K562 (cell line): ENCODE results near the gene CPSF4L. TPM values are rescaled to one million over a fixed set of nuclear protein-coding genes. Genes with fewer than 3 reads are reported as not detected.

Experiments used
- CBFB ChIP-seq: sonication (generic); formaldehyde crosslinking; IDR thresholded peaks from 2 replicates; pipeline ENCODE4 v1.4.0; 2020; ENCODE audit warnings: mild to moderate bottlenecking, missing genetic modification reagents
- CHD2 ChIP-seq: IDR thresholded peaks from 2 replicates; pipeline ENCODE4 v1.6.1; 2011; ENCODE audit warnings: low read depth, low read length
- FOSL1 ChIP-seq: fragments of 200-800 bp; sonication (Bioruptor generic); conservative IDR thresholded peaks from 2 replicates; pipeline ENCODE4 v1.6.1; 2016; ENCODE audit warnings: missing genetic modification characterization, missing compliant biosample characterization
- FUS ChIP-seq: fragments of 200-400 bp; formaldehyde crosslinking; optimal IDR thresholded peaks from 2 replicates; pipeline ENCODE3; 2017; ENCODE audit warnings: low read depth, low read length
- GATAD2B ChIP-seq: fragments of 450-650 bp; IDR thresholded peaks from 2 replicates; pipeline ENCODE4 v1.6.1; 2017; ENCODE audit warnings: mild to moderate bottlenecking, borderline replicate concordance
- KLF10 ChIP-seq: fragments of 250-450 bp; sonication (Bioruptor Pico); IDR thresholded peaks from 2 replicates; pipeline ENCODE4 v1.6.1; 2021; ENCODE audit warnings: matching md5 sums
- RBM15 ChIP-seq: fragments of 200-400 bp; formaldehyde crosslinking; IDR thresholded peaks from 2 replicates; pipeline ENCODE4 v1.6.1; 2018; ENCODE audit warnings: mild to moderate bottlenecking, low read length, moderate library complexity; ENCODE audit not compliant: insufficient read depth
- SOX6 ChIP-seq: fragments of 450-650 bp; IDR thresholded peaks from 2 replicates; pipeline ENCODE4 v1.6.1; 2014; ENCODE audit warnings: mild to moderate bottlenecking
- SP1 ChIP-seq: sonication (generic); formaldehyde crosslinking; IDR thresholded peaks from 2 replicates; pipeline ENCODE4 v1.8.1; 2022; ENCODE audit warnings: mild to moderate bottlenecking, missing genetic modification reagents
- SP2 ChIP-seq: IDR thresholded peaks from 2 replicates; pipeline ENCODE4 v1.6.1; 2011; ENCODE audit warnings: mild to moderate bottlenecking, low read depth, low read length, moderate library complexity; ENCODE audit not compliant: poor library complexity, severe bottlenecking; ENCODE audit errors: extremely low read depth
- SRSF7 ChIP-seq: fragments of 200-400 bp; formaldehyde crosslinking; optimal IDR thresholded peaks from 2 replicates; pipeline ENCODE3; 2017; ENCODE audit warnings: mild to moderate bottlenecking, low read depth, low read length
- TEAD2 ChIP-seq: fragments of 450-650 bp; IDR thresholded peaks from 2 replicates; pipeline ENCODE4 v1.6.1; 2016; ENCODE audit warnings: missing genetic modification characterization, control low read depth, missing compliant biosample characterization
- TOE1 ChIP-seq, 2 experiments: fragments of 450-650 bp in 1 of 2; sonication (generic) in 1 of 2; formaldehyde crosslinking in 1 of 2; IDR thresholded peaks; 2 replicates each; pipeline versions ENCODE4 v1.7.1 to v1.8.0; 2016 to 2022; ENCODE audit warnings: borderline replicate concordance in 2 of 2, mild to moderate bottlenecking in 2 of 2, antibody characterized with exemption in 1 of 2, inconsistent platforms in 1 of 2, low read depth in 1 of 2, missing genetic modification reagents in 1 of 2, moderate library complexity in 1 of 2
- TRIM28 ChIP-seq: fragments of 450-650 bp; IDR thresholded peaks from 2 replicates; pipeline ENCODE4 v1.6.1; 2017
- ZEB2 ChIP-seq: fragments of 450-650 bp; IDR thresholded peaks from 2 replicates; pipeline ENCODE4 v1.6.1; 2016
- ZNF165 ChIP-seq: fragments of 250-450 bp; sonication (Bioruptor Pico); IDR thresholded peaks from 2 replicates; pipeline ENCODE4 v1.4.0; 2020; ENCODE audit warnings: borderline replicate concordance
- ZNF324 ChIP-seq: fragments of 250-450 bp; sonication (Bioruptor Pico); IDR thresholded peaks from 2 replicates; pipeline ENCODE4 v1.4.0; 2020; ENCODE audit warnings: mild to moderate bottlenecking
- ZNF830 ChIP-seq: fragments of 250-450 bp; sonication (Bioruptor Pico); IDR thresholded peaks from 2 replicates; pipeline ENCODE4 v1.5.0; 2021; ENCODE audit warnings: mild to moderate bottlenecking
- ZSCAN29 ChIP-seq: fragments of 450-650 bp; IDR thresholded peaks from 2 replicates; pipeline ENCODE4 v1.6.1; 2017
- polyA plus RNA-seq, 8 experiments: library from polyadenylated mRNA; depleted of rRNA in 4 of 8; stranded (reverse) in 5 of 8; unstranded in 3 of 8; fragments of >200 nt; fragmentation: Nextera tagmentation in 2 of 8; fragmentation: Illumina TruSeq in 1 of 8; extraction: Ambion mirVana in 2 of 8; extraction: Trizol in 1 of 8; gene quantifications; 2 replicates each; pipeline versions ENCODE4 v1.2.1 to v1.2.3, GENCODE V29; 2011 to 2014; ENCODE audit warnings: inconsistent platforms in 1 of 8, missing spikeins in 1 of 8
- total RNA-seq, 7 experiments: library from RNA; depleted of rRNA in 6 of 7; stranded (reverse); fragments of >200 nt in 6 of 7; fragmentation: Illumina TruSeq in 2 of 7; extraction: Trizol in 2 of 7; gene quantifications; 2 replicates each; pipeline versions ENCODE4 v1.2.1 to v1.2.3, GENCODE V29; 2011 to 2021; ENCODE audit warnings: low replicate concordance in 1 of 7
- TF ChIP-seq, protein P1 (sequence below): fragments of 200-800 bp; sonication (Bioruptor generic); IDR thresholded peaks from 2 replicates; pipeline ENCODE4 v1.6.1; 2016; ENCODE audit warnings: missing genetic modification characterization, missing compliant biosample characterization
- TF ChIP-seq, protein P2 (sequence below): fragments of 450-650 bp; IDR thresholded peaks from 2 replicates; pipeline ENCODE4 v1.6.1; 2017; ENCODE audit warnings: antibody characterized with exemption
- TF ChIP-seq, protein P3 (sequence below): fragments of 450-650 bp; formaldehyde crosslinking; IDR thresholded peaks from 2 replicates; pipeline ENCODE4 v1.4.0; 2020; ENCODE audit warnings: mild to moderate bottlenecking, moderate library complexity

CPSF4L gene
- total and polyA plus RNA-seq, 9 of the 15 experiments (the other 6 are each of a cell fraction or from before 2014, with no cell fraction given), result not detected

DNA sequence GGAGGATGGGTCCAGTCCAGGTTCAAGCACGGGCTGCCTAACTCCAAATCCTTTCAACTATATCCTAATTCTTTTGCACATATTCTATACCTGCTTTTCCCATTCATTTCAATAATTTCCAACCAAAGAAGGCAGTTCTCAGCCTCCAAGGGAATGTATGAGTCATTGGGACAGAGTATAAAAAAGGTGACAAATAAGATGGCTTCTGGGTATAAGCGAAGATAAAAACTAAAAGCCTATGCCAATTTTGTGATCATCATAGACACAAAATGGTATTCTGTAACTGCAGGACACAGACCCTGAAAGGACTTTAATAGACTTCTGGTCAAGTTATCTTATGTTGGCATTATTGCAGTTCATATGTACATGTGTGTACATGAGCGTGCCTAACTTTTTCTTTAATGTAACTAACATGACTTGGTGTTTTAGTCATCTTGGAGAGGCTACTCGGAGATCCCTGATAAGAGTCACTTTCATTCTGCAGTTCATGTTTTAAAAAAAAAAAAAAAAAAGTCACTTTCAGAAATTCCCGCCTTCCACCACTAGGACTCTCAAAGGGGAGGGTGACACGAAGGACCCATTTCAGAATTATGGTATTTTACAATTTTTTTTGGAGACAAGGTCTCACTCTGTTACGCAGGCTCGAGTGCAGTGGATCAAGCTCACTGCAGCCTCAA is 51.5 kb downstream of the CPSF4L start (continued):
- TF ChIP-seq FUS (no peak), TOE1 (IDR thresholded peaks at IDR 0.05; ENCODE audit: borderline replicate concordance) (no peak), TOE1 (CRISPR knock-in tag; IDR thresholded peaks at IDR 0.05; ENCODE audit: borderline replicate concordance, low read depth) (no peak), CBFB (CRISPR knock-in tag) (no peak), ZNF830 (CRISPR knock-in tag) (no peak), ZEB2 (no peak), FOSL1 (tag) (peak; percentile 89), SP1 (CRISPR knock-in tag) (no peak), SRSF7 (no peak), RBM15 (no peak), TRIM28 (no peak), SP2 (no peak), ZSCAN29 (no peak), CHD2 (no peak), KLF10 (CRISPR knock-in tag) (no peak), ZNF324 (CRISPR knock-in tag) (no peak), GATAD2B (no peak), SOX6 (0 out of 2 replicates have a peak, but pooled peaks have one; percentile 13), ZNF165 (no peak), TEAD2 (no peak)
- TF ChIP-seq, protein P1, sequence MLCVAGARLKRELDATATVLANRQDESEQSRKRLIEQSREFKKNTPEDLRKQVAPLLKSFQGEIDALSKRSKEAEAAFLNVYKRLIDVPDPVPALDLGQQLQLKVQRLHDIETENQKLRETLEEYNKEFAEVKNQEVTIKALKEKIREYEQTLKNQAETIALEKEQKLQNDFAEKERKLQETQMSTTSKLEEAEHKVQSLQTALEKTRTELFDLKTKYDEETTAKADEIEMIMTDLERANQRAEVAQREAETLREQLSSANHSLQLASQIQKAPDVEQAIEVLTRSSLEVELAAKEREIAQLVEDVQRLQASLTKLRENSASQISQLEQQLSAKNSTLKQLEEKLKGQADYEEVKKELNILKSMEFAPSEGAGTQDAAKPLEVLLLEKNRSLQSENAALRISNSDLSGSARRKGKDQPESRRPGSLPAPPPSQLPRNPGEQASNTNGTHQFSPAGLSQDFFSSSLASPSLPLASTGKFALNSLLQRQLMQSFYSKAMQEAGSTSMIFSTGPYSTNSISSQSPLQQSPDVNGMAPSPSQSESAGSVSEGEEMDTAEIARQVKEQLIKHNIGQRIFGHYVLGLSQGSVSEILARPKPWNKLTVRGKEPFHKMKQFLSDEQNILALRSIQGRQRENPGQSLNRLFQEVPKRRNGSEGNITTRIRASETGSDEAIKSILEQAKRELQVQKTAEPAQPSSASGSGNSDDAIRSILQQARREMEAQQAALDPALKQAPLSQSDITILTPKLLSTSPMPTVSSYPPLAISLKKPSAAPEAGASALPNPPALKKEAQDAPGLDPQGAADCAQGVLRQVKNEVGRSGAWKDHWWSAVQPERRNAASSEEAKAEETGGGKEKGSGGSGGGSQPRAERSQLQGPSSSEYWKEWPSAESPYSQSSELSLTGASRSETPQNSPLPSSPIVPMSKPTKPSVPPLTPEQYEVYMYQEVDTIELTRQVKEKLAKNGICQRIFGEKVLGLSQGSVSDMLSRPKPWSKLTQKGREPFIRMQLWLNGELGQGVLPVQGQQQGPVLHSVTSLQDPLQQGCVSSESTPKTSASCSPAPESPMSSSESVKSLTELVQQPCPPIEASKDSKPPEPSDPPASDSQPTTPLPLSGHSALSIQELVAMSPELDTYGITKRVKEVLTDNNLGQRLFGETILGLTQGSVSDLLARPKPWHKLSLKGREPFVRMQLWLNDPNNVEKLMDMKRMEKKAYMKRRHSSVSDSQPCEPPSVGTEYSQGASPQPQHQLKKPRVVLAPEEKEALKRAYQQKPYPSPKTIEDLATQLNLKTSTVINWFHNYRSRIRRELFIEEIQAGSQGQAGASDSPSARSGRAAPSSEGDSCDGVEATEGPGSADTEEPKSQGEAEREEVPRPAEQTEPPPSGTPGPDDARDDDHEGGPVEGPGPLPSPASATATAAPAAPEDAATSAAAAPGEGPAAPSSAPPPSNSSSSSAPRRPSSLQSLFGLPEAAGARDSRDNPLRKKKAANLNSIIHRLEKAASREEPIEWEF, result no peak
- TF ChIP-seq, protein P2, sequence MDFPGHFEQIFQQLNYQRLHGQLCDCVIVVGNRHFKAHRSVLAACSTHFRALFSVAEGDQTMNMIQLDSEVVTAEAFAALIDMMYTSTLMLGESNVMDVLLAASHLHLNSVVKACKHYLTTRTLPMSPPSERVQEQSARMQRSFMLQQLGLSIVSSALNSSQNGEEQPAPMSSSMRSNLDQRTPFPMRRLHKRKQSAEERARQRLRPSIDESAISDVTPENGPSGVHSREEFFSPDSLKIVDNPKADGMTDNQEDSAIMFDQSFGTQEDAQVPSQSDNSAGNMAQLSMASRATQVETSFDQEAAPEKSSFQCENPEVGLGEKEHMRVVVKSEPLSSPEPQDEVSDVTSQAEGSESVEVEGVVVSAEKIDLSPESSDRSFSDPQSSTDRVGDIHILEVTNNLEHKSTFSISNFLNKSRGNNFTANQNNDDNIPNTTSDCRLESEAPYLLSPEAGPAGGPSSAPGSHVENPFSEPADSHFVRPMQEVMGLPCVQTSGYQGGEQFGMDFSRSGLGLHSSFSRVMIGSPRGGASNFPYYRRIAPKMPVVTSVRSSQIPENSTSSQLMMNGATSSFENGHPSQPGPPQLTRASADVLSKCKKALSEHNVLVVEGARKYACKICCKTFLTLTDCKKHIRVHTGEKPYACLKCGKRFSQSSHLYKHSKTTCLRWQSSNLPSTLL, result no peak
- TF ChIP-seq, protein P3, sequence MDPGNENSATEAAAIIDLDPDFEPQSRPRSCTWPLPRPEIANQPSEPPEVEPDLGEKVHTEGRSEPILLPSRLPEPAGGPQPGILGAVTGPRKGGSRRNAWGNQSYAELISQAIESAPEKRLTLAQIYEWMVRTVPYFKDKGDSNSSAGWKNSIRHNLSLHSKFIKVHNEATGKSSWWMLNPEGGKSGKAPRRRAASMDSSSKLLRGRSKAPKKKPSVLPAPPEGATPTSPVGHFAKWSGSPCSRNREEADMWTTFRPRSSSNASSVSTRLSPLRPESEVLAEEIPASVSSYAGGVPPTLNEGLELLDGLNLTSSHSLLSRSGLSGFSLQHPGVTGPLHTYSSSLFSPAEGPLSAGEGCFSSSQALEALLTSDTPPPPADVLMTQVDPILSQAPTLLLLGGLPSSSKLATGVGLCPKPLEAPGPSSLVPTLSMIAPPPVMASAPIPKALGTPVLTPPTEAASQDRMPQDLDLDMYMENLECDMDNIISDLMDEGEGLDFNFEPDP (CRISPR knock-in tag), result no peak
